Activated CD4-positive, alpha-beta T cell treated with anti-CD3 and anti-CD28 coated beads for 1 hour (primary cell): ENCODE measurements around the gene NEURL3.
A peak's percentile ranks its signal among the peaks of the same experiment; 100 is the strongest.
"Not testable (repeated sequence)": the region's sequence is repeated elsewhere in the genome, so short reads cannot be mapped to it uniquely, and the experiment has no call there.

Experiments
- DNase-seq: peaks from one replicate; pipeline ENCODE4 v3.0.0-alpha.2; 2020

The NEURL3 gene

DNA sequence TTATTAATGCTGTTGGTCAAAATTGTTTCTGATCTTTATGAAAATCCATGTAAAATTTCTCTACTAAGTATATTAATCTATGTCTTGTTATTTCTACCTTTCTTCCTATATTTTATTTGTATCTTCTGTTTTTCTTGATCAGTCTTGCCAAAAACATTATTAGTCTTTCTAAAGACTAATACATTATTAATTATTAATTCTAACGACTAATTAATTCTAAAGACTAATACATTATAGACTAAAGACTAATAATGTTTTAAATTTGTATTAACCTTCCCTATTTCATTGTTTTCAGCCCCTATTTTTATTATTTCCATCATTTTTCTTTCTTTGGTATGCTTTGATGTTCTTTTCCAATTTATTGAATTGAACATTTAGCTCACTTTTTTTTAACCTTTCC is 27.7 kb downstream of the NEURL3 start:
- no peak for DNase-seq

- no peak for DNase-seq
Observed at GRCh38 chr2:96471772-96472171, 33.4 kb downstream of the NEURL3 start.

DNA sequence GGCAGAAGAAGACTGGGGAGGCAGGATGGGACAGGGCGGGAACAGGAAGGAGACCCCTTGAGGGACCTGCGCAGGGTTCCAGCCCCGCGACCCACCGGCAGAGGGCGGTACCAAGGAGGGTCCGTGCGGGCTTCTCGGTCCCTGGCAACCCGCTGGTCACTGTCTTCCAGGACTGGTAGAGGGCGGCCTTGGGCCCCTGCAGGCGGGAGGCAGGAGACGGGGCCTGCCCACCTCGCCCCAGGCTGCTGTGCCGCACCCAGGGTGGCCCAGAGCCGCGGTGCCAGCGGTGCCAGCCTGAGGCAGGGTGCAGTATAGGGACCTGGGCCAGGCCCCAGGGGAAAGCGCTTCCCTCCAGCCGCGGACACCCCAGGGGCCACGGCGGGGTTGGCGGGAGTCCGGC is 34.5 kb downstream of the NEURL3 start:
- DNase-seq: peak; percentile 40

GRCh38 chr2:96470109-96470508 is 35.0 kb downstream of the NEURL3 start:
- no peak for DNase-seq

GRCh38 chr2:96468904-96469303 is 36.3 kb downstream of the NEURL3 start:
- no peak for DNase-seq

- no peak for DNase-seq
Observed at GRCh38 chr2:96464651-96465050, 40.5 kb downstream of the NEURL3 start.

DNA sequence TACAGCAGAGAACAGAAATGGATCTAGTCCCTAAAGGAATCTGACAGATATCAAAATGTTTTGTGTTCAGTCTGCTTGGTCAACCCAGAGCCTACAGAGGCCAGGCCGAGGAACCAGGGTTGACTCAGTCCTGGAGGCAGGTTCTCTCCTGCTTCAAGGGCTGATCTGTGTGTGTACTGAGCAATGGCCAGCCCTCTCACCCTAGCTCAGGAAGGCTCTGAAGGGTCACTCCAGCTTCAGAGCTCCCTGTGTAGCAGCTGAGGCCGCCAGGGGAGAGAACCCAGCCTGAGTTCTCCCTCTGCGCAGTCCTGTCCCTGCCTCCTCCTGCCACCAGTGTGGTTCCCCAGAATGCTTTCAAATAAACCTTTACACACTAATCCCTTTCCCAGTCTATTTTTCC is 41.1 kb downstream of the NEURL3 start:
- DNase-seq: no peak

GRCh38 chr2:96463119-96463518 is 42.0 kb downstream of the NEURL3 start:
- DNase-seq: no peak

DNA sequence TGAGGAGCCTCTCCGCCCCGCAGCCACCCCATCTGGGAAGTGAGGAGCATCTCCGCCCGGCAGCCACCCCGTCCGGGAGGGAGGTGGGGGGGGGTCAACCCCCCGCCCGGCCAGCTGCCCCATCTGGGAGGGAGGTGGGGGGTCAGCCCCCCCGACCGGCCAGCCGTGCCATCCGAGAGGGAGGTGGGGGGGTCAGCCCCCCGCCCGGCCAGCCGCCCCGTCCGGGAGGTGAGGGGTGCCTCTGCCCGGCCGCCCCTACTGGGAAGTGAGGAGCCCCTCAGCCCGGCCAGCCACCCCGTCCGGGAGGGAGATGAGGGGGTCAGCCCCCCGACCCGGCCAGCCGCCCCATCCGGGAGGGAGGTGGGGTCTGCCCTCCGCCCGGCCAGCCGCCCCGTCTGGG is 43.5 kb downstream of the NEURL3 start:
- not testable (repeated sequence) for DNase-seq

DNA sequence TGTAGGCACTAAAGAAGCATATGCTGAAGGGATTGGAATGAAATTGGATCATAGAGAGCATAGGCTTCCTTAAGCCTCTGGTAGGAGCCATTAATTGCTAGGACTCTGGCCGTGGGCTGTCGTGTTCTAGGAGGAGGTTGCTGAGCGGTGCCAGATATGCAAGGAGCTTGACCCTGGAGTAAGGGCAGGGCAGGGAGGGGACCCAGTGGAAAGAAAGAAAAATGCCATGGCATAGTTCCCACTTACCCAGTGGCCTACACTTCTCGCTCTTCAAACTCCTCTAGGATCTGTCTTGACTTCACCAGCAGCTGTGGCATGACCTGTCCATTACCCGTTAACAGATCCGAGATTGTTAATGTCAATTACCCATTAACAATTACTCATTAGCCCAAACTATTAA is 53.1 kb downstream of the NEURL3 start:
- no peak for DNase-seq

DNA sequence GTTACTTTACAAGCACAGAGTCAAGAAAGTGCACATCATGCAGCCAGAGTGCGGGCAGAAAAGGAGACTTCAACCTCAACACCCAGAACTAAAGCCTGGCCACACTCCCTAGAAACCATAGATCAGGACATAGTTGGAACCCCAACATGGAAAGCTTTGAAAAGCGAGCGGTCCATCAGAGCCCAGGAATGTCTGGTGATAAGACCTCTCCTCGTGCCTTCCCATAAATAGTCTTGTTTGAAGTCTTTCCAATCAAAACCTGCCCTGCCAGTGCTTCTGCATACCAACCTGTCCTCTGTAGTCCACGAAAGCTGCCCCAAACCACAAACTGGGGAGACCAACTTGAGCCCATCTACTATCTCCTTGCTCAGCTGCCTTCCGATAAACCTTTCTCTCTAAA is 55.5 kb downstream of the NEURL3 start:
- no peak for DNase-seq

- no peak for DNase-seq
Observed at GRCh38 chr2:96449174-96449573, 56.0 kb downstream of the NEURL3 start.

GRCh38 chr2:96447726-96448125 is 57.4 kb downstream of the NEURL3 start:
- no peak for DNase-seq
